OCI-LY1 (cell line): ENCODE results near the gene IGFBP2.

Experiments
- EZH2 ChIP-seq: fragments of 200-600 bp; sonication (generic), shearing (Covaris generic); IDR thresholded peaks from 2 replicates; pipeline ENCODE4 v1.8.0; 2017; ENCODE audit warnings: borderline replicate concordance, mixed run types, mild to moderate bottlenecking, antibody characterized with exemption, low read length, moderate library complexity, mixed read lengths
- TF ChIP-seq, protein P1 (sequence below): fragments of 200-600 bp; sonication (generic), shearing (Covaris generic); IDR thresholded peaks from 2 replicates; pipeline ENCODE4 v1.5.1; 2017; ENCODE audit warnings: mild to moderate bottlenecking, antibody characterized with exemption, low read length, moderate library complexity, mixed read lengths

GRCh38 chr2:216650626-216651257 is 17.5 kb downstream of the IGFBP2 start:
- TF ChIP-seq, protein P1, sequence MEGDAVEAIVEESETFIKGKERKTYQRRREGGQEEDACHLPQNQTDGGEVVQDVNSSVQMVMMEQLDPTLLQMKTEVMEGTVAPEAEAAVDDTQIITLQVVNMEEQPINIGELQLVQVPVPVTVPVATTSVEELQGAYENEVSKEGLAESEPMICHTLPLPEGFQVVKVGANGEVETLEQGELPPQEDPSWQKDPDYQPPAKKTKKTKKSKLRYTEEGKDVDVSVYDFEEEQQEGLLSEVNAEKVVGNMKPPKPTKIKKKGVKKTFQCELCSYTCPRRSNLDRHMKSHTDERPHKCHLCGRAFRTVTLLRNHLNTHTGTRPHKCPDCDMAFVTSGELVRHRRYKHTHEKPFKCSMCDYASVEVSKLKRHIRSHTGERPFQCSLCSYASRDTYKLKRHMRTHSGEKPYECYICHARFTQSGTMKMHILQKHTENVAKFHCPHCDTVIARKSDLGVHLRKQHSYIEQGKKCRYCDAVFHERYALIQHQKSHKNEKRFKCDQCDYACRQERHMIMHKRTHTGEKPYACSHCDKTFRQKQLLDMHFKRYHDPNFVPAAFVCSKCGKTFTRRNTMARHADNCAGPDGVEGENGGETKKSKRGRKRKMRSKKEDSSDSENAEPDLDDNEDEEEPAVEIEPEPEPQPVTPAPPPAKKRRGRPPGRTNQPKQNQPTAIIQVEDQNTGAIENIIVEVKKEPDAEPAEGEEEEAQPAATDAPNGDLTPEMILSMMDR, result no peak
- TF ChIP-seq EZH2, result no peak
